Activated naive CD4-positive, alpha-beta T cell treated with anti-CD3 and anti-CD28 coated beads, Interleukin-2, amount 50 U/mL, for 24 hours (primary cell): ENCODE measurements around the gene NCLN.
"Not testable (repeated sequence)": the region's sequence is repeated elsewhere in the genome, so short reads cannot be mapped to it uniquely, and the experiment has no call there.

ENCODE experiments used
- H3K27ac Mint-ChIP-seq: one replicate; pipeline ENCODE4 v1.8.0; 2021; ENCODE audit warnings: mild to moderate bottlenecking, mixed read lengths
- H3K27me3 Mint-ChIP-seq: one replicate; pipeline ENCODE4 v1.8.0; 2021; ENCODE audit warnings: mixed read lengths
- H3K36me3 Mint-ChIP-seq: one replicate; pipeline ENCODE4 v1.8.0; 2021; ENCODE audit warnings: mixed read lengths
- H3K4me1 Mint-ChIP-seq: one replicate; pipeline ENCODE4 v1.8.0; 2021; ENCODE audit warnings: mixed read lengths
- H3K4me3 Mint-ChIP-seq: one replicate; pipeline ENCODE4 v1.8.0; 2021; ENCODE audit warnings: mild to moderate bottlenecking, mixed read lengths
- H3K9me3 Mint-ChIP-seq: one replicate; pipeline ENCODE4 v1.8.0; 2021; ENCODE audit warnings: mixed read lengths

Gene NCLN

GRCh38 chr19:3167533-3168272 is 18.0 kb upstream of the NCLN start:
- H3K9me3 Mint-ChIP-seq: no peaks in the 10 kb centered on the region
- H3K4me1 Mint-ChIP-seq: peaks cover 18% of the 10 kb centered on the region
- peak overlapping the region; percentile 41 for H3K27ac Mint-ChIP-seq
- H3K27me3 Mint-ChIP-seq: no peaks in the 10 kb centered on the region
- no peaks in the 10 kb centered on the region for H3K36me3 Mint-ChIP-seq
- no peak overlapping the region for H3K4me3 Mint-ChIP-seq

- peaks cover 16% of the 10 kb centered on the region for H3K4me1 Mint-ChIP-seq
- no peaks in the 10 kb centered on the region for H3K27me3 Mint-ChIP-seq
- H3K27ac Mint-ChIP-seq: no peak overlapping the region
- H3K9me3 Mint-ChIP-seq: no peaks in the 10 kb centered on the region
- H3K4me3 Mint-ChIP-seq: no peak overlapping the region
- H3K36me3 Mint-ChIP-seq: no peaks in the 10 kb centered on the region
Observed at GRCh38 chr19:3171894-3172672, 13.6 kb upstream of the NCLN start.

GRCh38 chr19:3172673-3173000 is 13.1 kb upstream of the NCLN start:
- H3K4me1 Mint-ChIP-seq: peaks cover 19% of the 10 kb centered on the region
- H3K4me3 Mint-ChIP-seq, H3K27ac Mint-ChIP-seq, H3K36me3 Mint-ChIP-seq, H3K9me3 Mint-ChIP-seq, H3K27me3 Mint-ChIP-seq: not testable (repeated sequence)

GRCh38 chr19:3175781-3176714 is 9.7 kb upstream of the NCLN start:
- Mint-ChIP-seq H3K4me1 (peaks cover 19% of the 10 kb centered on the region), H3K4me3 (peak overlapping the region; percentile 30), H3K9me3 (no peaks in the 10 kb centered on the region), H3K27me3 (no peaks in the 10 kb centered on the region), H3K36me3 (no peaks in the 10 kb centered on the region), H3K27ac (peak overlapping the region; percentile 73)

GRCh38 chr19:3176715-3177501 is 8.8 kb upstream of the NCLN start:
- Mint-ChIP-seq H3K36me3 (no peaks in the 10 kb centered on the region), H3K4me3 (peak overlapping the region; percentile 74), H3K9me3 (no peaks in the 10 kb centered on the region), H3K4me1 (peaks cover 19% of the 10 kb centered on the region), H3K27ac (peak overlapping the region; percentile 91), H3K27me3 (no peaks in the 10 kb centered on the region)

- Mint-ChIP-seq H3K9me3 (no peaks in the 10 kb centered on the region), H3K4me3 (peak within 1 kb of the TSS; percentile 97), H3K4me1 (peaks cover 21% of the 10 kb centered on the region), H3K36me3 (no peaks in the 10 kb centered on the region), H3K27me3 (no peaks in the 10 kb centered on the region), H3K27ac (peak within 1 kb of the TSS; percentile 96)
Observed at GRCh38 chr19:3178377-3178972, 7.3 kb upstream of the NCLN start, which contains the start of gene S1PR4. Gene S1PR4 (plus strand): TSS chr19:3178769. CDS start chr19:3178793, 24 bp downstream.

GRCh38 chr19:3178973-3179738 is 6.6 kb upstream of the NCLN start:
- Mint-ChIP-seq H3K27ac (peak overlapping the region; percentile 96), H3K36me3 (peaks cover 3% of the 10 kb centered on the region), H3K9me3 (no peaks in the 10 kb centered on the region), H3K4me3 (peak overlapping the region; percentile 97), H3K27me3 (no peaks in the 10 kb centered on the region), H3K4me1 (peaks cover 27% of the 10 kb centered on the region)

GRCh38 chr19:3179739-3180293 is 5.9 kb upstream of the NCLN start:
- Mint-ChIP-seq H3K9me3 (no peaks in the 10 kb centered on the region), H3K27ac (peak overlapping the region; percentile 96), H3K36me3 (peaks cover 4% of the 10 kb centered on the region), H3K4me3 (peak overlapping the region; percentile 97), H3K27me3 (no peaks in the 10 kb centered on the region), H3K4me1 (peaks cover 34% of the 10 kb centered on the region)

- Mint-ChIP-seq H3K27me3 (no peaks in the 10 kb centered on the region), H3K4me1 (peaks cover 49% of the 10 kb centered on the region), H3K36me3 (peaks cover 6% of the 10 kb centered on the region), H3K9me3 (no peaks in the 10 kb centered on the region), H3K27ac (peak overlapping the region; percentile 88), H3K4me3 (peak overlapping the region; percentile 98)
Observed at GRCh38 chr19:3183721-3184641, 1.7 kb upstream of the NCLN start.

- Mint-ChIP-seq H3K27ac (peak overlapping the region; percentile 99), H3K36me3 (peaks cover 6% of the 10 kb centered on the region), H3K4me3 (peak overlapping the region; percentile 98), H3K9me3 (no peaks in the 10 kb centered on the region), H3K27me3 (no peaks in the 10 kb centered on the region), H3K4me1 (peaks cover 51% of the 10 kb centered on the region)
Observed at GRCh38 chr19:3184847-3185460, 776 bp upstream of the NCLN start.

- Mint-ChIP-seq H3K4me3 (peak overlapping the region; percentile 91), H3K9me3 (no peaks in the 10 kb centered on the region), H3K36me3 (peaks cover 6% of the 10 kb centered on the region), H3K27ac (peak overlapping the region; percentile 87), H3K4me1 (peaks cover 56% of the 10 kb centered on the region), H3K27me3 (no peaks in the 10 kb centered on the region)
Observed at GRCh38 chr19:3186160-3186688, 494 bp downstream of the NCLN start.

GRCh38 chr19:3186891-3187661 is 1.3 kb downstream of the NCLN start:
- H3K27ac Mint-ChIP-seq: peak overlapping the region; percentile 87
- H3K4me3 Mint-ChIP-seq: peak overlapping the region; percentile 91
- peaks cover 6% of the 10 kb centered on the region for H3K36me3 Mint-ChIP-seq
- no peaks in the 10 kb centered on the region for H3K9me3 Mint-ChIP-seq
- H3K27me3 Mint-ChIP-seq: no peaks in the 10 kb centered on the region
- H3K4me1 Mint-ChIP-seq: peaks cover 56% of the 10 kb centered on the region
